GM10847 (cell line): ENCODE results near the gene BNIP3.

Source experiments
- POLR2A ChIP-seq: IDR thresholded peaks from 2 replicates; pipeline ENCODE4 v1.6.1; 2011; ENCODE audit not compliant: insufficient read length; ENCODE audit errors: extremely low read depth

Gene BNIP3

GRCh38 chr10:131972474-131973071, 9.2 kb downstream of the BNIP3 start:
- TF ChIP-seq POLR2A = no peak

GRCh38 chr10:131971591-131971990, 10.1 kb downstream of the BNIP3 start:
- TF ChIP-seq POLR2A = no peak

GRCh38 chr10:131970946-131971345, 10.8 kb downstream of the BNIP3 start:
- TF ChIP-seq POLR2A = no peak

- TF ChIP-seq POLR2A = no peak
Observed at GRCh38 chr10:131968949-131969348, 12.8 kb downstream of the BNIP3 start.

- no peak for TF ChIP-seq POLR2A
Observed at GRCh38 chr10:131964298-131964697, 17.4 kb downstream of the BNIP3 start.

GRCh38 chr10:131963811-131964210, 17.9 kb downstream of the BNIP3 start:
- TF ChIP-seq POLR2A = no peak

GRCh38 chr10:131963350-131963749, 18.4 kb downstream of the BNIP3 start:
- no peak for TF ChIP-seq POLR2A

GRCh38 chr10:131961777-131962662, 19.7 kb downstream of the BNIP3 start:
- TF ChIP-seq POLR2A = no peak

- TF ChIP-seq POLR2A = no peak
Observed at GRCh38 chr10:131961047-131961776, 20.5 kb downstream of the BNIP3 start.

- TF ChIP-seq POLR2A = no peak
Observed at GRCh38 chr10:131960631-131961046, 21.1 kb downstream of the BNIP3 start.

- no peak for TF ChIP-seq POLR2A
Observed at GRCh38 chr10:131959841-131960240, 21.9 kb downstream of the BNIP3 start.

GRCh38 chr10:131955591-131956340, 26.0 kb downstream of the BNIP3 start:
- TF ChIP-seq POLR2A = no peak

- no peak for TF ChIP-seq POLR2A
Observed at GRCh38 chr10:131954356-131954965, 27.3 kb downstream of the BNIP3 start.

GRCh38 chr10:131949041-131949862, 32.5 kb downstream of the BNIP3 start:
- TF ChIP-seq POLR2A = no peak
